OCI-LY1 (cell line): ENCODE measurements around the gene DIPK1B.

ENCODE experiments used
- CTCF ChIP-seq: fragments of 200-600 bp; sonication (generic), shearing (Covaris generic); IDR thresholded peaks from 2 replicates; pipeline ENCODE4 v1.5.1; 2017; ENCODE audit warnings: mild to moderate bottlenecking, antibody characterized with exemption, low read length, moderate library complexity, mixed read lengths
- EZH2 ChIP-seq: fragments of 200-600 bp; sonication (generic), shearing (Covaris generic); IDR thresholded peaks from 2 replicates; pipeline ENCODE4 v1.8.0; 2017; ENCODE audit warnings: borderline replicate concordance, mixed run types, mild to moderate bottlenecking, antibody characterized with exemption, low read length, moderate library complexity, mixed read lengths

DNA sequence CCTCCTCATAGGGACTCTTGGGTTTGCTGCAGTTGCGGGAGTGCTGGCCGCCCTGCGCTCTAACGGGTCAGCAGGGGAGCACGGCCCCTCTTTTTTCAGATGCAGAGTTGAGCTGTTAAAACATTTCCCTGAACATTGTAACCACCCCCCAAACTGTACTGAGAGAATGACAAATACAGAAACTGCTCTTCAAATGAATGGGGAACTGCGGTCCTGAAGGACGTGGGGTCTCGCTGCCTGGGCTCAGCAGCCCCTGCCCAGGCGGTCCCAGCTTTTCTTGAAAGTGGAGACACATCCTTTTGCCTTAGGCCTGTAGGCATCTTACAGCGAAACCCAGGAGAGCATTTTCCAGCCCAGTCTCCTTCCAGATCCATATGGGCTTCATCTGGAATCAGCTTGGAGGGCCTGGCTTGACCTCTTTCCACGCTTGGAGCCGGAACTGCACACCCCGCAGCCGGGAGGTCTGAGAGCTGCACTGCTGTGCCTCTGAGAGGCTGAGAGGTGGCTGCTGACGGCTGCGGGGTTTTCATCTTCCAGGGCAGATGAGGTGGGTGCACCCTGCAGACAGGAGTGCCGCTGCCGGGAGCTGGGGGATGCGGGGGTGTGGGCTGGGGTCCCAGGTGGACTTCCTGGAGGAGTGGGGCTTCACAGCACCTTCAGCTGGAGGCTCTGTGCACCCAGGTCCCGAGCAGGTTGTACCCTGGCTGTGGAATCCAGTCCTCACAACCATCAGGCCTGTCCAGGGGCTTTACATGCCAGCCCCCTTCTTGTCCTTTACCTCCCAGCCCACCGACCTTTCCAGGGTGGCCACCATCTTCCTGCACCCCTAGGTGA is 23.9 kb upstream of the DIPK1B start:
- no peak for TF ChIP-seq CTCF
- no peak for TF ChIP-seq EZH2
